GM12892 (cell line): Measurements from ENCODE around the gene MGAT5.

ENCODE experiments used
- POLR2A ChIP-seq: IDR thresholded peaks from 2 replicates; pipeline ENCODE4 v1.6.1; 2011; ENCODE audit warnings: low read depth, low read length, control low read depth
- POLR2AphosphoS5 ChIP-seq: IDR thresholded peaks from 2 replicates; pipeline ENCODE4 v1.6.1; 2011; ENCODE audit warnings: low read depth, low read length, control low read depth
- TAF1 ChIP-seq: IDR thresholded peaks from 2 replicates; pipeline ENCODE4 v1.6.1; 2011; ENCODE audit warnings: low read depth, mild to moderate bottlenecking, control low read depth, low read length, borderline replicate concordance

GRCh38 chr2:134301099-134301927, 47.4 kb downstream of the MGAT5 start:
- TF ChIP-seq POLR2A (no peak), POLR2AphosphoS5 (no peak), TAF1 (no peak)
